ENCODE measurements around the gene TTC21A.
"Not testable (repeated sequence)": the region's sequence is repeated elsewhere in the genome, so short reads cannot be mapped to it uniquely, and the experiment has no call there.

TTC21A gene

GRCh38 chr3:39107388-39108199 is at the start of gene TTC21A, which contains the start of gene GORASP1:
Gene TTC21A, plus strand, starts transcription at chr3:39107680. Its CDS starts 158 bp downstream, at chr3:39107838.
Gene GORASP1, minus strand, starts transcription at chr3:39107627. Its CDS starts 86 bp downstream, at chr3:39107541.
- no peak for DNase-seq (ENCODE audit: low read depth)

GRCh38 chr3:39061228-39061627 is 46.3 kb upstream of the TTC21A start:
- DNase-seq (ENCODE audit: low read depth) = not testable (repeated sequence)

GRCh38 chr3:39062180-39062579 is 45.3 kb upstream of the TTC21A start:
- no peak for DNase-seq (ENCODE audit: low read depth)

GRCh38 chr3:39063143-39063542 is 44.3 kb upstream of the TTC21A start:
- no peak for DNase-seq (ENCODE audit: low read depth)

- DNase-seq (ENCODE audit: low read depth) = no peak
Observed at GRCh38 chr3:39064646-39065045, 42.8 kb upstream of the TTC21A start.

GRCh38 chr3:39065197-39065596 is 42.3 kb upstream of the TTC21A start:
- DNase-seq (ENCODE audit: low read depth) = no peak

- DNase-seq (ENCODE audit: low read depth) = no peak
Observed at GRCh38 chr3:39067286-39067685, 40.2 kb upstream of the TTC21A start.

GRCh38 chr3:39068556-39068955 is 38.9 kb upstream of the TTC21A start:
- no peak for DNase-seq (ENCODE audit: low read depth)

- no peak for DNase-seq (ENCODE audit: low read depth)
Observed at GRCh38 chr3:39075910-39076309, 31.6 kb upstream of the TTC21A start.

- DNase-seq (ENCODE audit: low read depth) = no peak
Observed at GRCh38 chr3:39079530-39079929, 27.9 kb upstream of the TTC21A start.

- no peak for DNase-seq (ENCODE audit: low read depth)
Observed at GRCh38 chr3:39080026-39080425, 27.5 kb upstream of the TTC21A start.

- no peak for DNase-seq (ENCODE audit: low read depth)
Observed at GRCh38 chr3:39082666-39083313, 24.7 kb upstream of the TTC21A start.

- no peak for DNase-seq (ENCODE audit: low read depth)
Observed at GRCh38 chr3:39086144-39086543, 21.3 kb upstream of the TTC21A start.

- DNase-seq (ENCODE audit: low read depth) = no peak
Observed at GRCh38 chr3:39088456-39088855, 19.0 kb upstream of the TTC21A start.

GRCh38 chr3:39088889-39089288 is 18.6 kb upstream of the TTC21A start:
- no peak for DNase-seq (ENCODE audit: low read depth)

GRCh38 chr3:39090922-39091321 is 16.6 kb upstream of the TTC21A start:
- DNase-seq (ENCODE audit: low read depth) = no peak

GRCh38 chr3:39094851-39095677 is 12.4 kb upstream of the TTC21A start:
- no peak for DNase-seq (ENCODE audit: low read depth)

- DNase-seq (ENCODE audit: low read depth) = no peak
Observed at GRCh38 chr3:39095778-39096177, 11.7 kb upstream of the TTC21A start.

- DNase-seq (ENCODE audit: low read depth) = no peak
Observed at GRCh38 chr3:39096775-39097174, 10.7 kb upstream of the TTC21A start.

GRCh38 chr3:39097716-39098472 is 9.6 kb upstream of the TTC21A start:
- DNase-seq (ENCODE audit: low read depth) = no peak

GRCh38 chr3:39098473-39099000 is 8.9 kb upstream of the TTC21A start:
- DNase-seq (ENCODE audit: low read depth) = no peak

GRCh38 chr3:39099242-39099641 is 8.2 kb upstream of the TTC21A start:
- DNase-seq (ENCODE audit: low read depth) = no peak

All from stimulated activated CD8-positive, alpha-beta memory T cell treated with anti-CD3 and anti-CD28 coated beads, Interleukin-7, amount 100 ng/mL, for 24 hours (primary cell).